HG02571 (cell line): ENCODE data around the gene CFAP74.

ENCODE experiments used
- ATAC-seq: cut with Tn5 transposase; IDR thresholded peaks from one replicate; pipeline ENCODE4 v1.9.1; 2021; ENCODE audit warnings: mild to moderate bottlenecking, moderate library complexity; ENCODE audit not compliant: unreplicated experiment

The CFAP74 gene

DNA sequence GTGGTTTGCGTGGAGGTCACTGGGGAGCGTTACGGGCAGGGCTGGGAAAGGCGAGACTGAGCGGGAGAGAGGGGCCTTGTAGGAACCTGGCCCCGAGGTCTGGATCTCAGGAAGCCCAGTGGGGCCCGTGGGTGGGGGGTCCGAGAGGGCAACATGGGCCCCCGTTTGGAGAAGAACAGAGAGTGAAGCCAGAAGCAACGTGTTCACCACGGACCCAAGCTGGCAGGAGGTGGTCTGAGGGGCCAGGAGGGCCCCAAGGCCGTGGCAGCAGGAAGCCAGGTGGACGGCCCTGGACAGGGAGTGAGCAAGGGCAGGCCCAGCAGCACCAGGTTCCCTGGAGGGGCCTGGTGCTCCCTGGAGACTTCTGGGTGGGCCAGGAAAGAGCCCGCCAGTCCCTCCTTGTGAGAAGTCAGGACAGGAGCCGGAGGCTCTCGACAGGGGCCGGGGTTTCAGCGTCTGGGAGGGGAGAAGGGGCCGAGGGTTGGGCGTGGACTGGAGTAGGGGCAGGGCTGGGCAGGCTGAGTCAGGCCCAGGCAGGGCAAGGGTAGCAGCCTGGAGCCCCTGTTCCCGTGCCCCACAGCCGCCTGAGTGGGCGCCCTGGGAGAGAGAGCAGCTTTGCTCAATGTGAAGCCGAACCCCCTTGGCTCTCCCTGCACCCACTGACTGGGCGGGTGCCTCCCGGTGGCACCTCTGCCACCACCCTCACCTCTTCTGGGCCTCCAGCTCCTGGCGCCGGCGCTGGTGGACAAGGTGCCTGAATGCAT lies 33.5 kb downstream of the CFAP74 start:
- no peak for ATAC-seq

DNA sequence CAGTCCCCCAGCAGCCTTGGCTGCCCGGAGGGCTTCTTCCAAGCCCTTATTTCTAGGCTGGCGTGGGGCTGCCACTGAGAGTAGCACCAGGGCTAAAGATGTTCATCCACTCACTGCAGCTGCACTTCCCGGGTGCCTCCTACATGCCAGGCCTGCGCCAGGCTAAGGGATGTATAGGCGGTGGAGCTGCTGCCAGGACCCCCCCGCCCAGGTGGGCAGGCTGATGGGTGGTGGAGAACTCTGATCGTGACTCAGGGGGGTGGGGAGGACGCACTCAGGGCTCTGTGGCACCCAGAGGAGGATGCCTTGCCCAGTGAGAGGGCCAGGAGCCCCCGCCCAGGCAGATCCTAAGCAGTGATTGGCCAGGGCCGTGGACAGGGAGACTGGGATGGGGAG lies 34.1 kb downstream of the CFAP74 start:
- ATAC-seq, result no peak

DNA sequence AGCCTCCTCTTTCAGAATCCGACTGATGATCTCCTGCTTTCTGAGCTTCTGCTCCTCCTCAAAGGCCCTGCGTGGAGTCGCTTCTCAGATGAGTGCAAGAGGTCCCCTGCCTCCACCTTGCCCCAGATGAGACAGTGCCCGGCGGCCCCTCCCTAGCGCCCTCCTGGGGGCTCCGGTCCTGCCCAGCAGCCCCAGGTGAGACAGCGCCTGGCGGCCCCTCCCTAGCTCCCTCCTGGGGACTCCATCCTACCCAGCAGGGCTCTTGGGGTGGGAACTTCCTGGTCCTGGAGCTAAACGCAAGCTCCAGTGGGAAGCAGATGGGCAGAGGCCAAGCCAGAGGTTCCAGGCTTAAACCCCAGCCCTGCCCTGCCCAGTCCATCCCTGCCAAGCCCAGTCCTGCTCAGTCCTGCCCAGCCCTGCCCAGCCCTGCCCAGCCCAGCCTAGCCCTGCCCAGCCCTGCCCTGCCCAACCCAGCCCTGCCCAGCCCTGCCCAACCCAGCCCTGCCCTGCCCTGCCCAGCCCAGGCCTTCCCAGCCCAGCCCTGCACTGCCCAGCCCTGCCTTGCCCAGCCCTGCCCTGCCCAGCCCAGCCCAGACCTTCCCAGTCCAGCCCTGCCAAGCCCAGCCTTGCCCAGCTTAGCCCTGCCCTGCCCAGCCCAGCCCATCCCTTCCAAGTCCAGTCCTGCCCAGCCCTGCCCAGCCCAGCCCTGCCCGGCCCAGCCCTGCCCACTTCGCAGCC lies 34.6 kb downstream of the CFAP74 start:
- no peak for ATAC-seq

DNA sequence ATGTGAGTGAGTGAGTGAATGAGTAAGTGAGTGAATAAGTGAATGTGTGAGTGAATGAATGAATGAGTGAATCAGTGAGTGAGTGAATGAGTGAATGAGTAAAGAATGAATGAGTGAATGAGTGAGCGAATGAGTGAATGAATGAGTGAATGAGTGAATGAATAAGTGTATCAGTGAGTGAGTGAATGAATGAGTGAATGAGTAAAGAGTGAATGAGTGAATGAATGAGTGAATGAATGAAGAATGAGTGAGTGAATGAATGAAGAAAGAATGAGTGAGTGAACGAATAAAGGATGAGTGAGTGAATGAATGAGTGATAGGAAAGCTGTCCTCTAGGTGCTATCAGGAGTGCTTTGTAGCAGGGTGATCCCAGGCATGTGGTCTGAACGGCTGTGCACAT lies 35.7 kb downstream of the CFAP74 start:
- no peak for ATAC-seq

DNA sequence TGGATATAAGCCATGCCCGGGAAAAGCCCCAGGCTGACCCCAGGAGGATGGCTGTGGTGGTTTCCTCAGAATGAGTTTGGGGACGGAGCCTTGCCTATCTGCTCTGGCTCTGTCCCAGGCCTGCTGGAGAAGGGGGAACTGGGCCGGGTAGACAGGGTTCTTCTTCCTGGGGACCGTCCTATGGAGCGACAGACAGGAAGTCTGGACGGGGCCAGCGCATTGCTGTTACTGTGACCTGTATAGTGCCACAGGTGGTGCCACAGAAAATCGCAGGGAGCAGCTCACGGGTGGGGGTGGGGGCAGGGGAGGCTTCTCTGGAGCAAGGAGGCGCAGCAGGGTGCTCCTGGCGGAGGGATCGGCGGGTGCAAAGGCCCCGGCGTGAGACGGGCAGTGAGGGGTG lies 36.4 kb downstream of the CFAP74 start:
- no peak for ATAC-seq

DNA sequence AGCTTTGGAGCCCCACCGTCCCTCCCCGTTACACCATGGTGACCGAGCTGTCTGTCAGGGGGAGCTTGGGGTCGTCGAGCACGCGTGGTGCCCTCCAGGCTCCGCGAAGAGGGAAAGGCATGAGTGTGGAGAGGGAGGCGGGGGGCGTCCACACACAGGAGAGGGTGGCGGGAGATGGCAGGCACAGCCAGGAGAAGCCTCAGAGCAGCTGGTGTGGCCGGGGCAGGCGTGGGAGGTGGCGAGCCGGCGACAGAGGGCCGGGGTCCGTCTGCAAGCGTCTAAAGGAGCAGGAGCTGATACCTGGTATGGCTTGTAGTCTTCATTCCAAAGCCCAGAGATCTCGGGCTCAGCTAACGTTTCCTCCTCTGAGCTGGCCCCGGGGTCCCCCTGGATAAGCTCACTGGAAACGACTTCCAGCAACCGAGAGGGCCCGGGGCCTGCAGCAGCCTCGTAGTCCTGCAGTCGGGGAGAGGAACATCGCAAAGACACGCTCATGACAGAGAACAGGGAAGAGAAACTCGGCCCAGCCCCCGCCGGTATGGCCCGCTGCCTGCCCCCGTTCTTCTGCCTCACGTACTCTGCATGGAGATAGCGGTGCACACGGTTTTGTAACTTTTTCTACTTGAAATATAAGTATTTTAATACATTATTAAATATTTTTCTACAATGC lies 37.4 kb downstream of the CFAP74 start:
- no peak for ATAC-seq

DNA sequence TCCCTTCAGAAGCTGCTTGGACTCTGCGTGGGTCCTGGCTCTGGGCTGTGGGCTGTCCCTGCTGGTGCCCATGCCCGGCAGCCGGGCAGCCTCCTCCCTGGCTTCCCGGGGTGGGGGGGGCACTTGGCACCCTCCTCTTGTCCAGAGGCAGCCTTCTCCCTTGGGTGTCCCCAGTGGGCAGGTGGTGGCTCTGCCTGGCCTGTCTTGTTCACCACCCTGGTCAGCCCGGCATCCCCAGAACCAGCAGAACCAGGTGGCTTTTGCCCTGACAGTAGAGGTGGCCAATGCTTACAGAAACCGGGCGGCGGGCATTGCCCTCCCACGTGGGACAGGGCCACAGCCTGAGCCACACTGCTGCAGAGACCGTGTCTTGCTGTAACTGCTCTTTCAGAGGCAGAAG lies 38.0 kb downstream of the CFAP74 start:
- ATAC-seq, result no peak

DNA sequence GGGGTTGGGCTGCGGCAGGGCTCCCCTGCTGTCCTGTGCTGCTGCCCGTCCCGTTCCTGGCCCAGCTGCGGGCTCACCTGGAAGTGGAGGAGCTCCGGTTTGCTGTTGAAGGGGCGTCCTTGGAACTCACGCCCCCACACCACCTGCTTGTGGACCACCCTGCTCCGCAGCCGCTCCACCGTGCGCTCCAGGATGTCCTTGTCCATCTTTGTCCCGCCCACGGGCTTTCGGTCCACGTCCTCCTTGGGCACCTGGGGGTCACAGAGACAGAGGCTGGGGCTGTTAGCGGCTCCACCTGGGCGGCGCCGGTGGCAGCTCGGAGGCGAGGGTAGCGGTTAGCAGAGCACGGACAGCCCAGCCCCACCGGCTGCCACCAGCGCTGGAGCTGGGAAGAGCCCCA lies 38.8 kb downstream of the CFAP74 start:
- ATAC-seq, result no peak

DNA sequence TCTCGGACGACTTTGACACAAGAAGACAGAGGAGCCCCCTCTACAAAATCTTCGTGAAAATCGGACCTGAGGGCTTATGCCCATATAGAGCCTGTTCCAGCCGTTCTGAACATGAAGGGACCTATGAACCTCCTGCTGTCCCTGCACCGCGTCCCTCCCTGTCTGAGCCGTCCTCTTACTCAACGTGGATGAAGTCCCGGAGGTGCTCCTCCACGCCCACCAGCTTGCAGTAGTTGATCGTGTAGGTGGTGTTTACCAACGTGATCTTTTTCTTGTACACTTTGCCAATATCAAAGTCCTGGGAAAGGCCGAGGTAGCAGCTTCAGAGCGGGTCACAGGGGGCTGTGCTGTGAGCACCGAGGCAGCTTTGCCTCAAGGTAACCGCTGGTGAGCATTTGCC lies 40.0 kb downstream of the CFAP74 start:
- ATAC-seq, result no peak

DNA sequence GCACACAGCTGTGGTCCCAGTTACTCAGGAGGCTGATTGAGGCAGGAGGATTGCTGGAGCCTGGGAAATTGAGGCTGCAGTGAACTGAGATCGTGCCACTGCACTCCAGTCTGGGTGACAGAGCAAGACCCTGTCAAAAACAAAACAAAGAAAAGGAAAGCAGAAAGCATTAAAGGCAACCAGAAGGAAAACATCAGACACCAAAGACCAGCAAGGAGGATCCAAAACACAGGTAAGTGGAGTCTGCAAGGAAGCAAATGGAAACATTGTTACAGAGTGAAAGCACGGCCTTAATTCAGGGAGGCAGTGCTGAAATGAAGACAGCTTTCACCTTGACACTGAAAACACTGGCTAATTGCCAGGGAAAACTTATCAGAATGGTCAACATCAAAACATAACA lies 40.8 kb downstream of the CFAP74 start:
- ATAC-seq, result no peak

DNA sequence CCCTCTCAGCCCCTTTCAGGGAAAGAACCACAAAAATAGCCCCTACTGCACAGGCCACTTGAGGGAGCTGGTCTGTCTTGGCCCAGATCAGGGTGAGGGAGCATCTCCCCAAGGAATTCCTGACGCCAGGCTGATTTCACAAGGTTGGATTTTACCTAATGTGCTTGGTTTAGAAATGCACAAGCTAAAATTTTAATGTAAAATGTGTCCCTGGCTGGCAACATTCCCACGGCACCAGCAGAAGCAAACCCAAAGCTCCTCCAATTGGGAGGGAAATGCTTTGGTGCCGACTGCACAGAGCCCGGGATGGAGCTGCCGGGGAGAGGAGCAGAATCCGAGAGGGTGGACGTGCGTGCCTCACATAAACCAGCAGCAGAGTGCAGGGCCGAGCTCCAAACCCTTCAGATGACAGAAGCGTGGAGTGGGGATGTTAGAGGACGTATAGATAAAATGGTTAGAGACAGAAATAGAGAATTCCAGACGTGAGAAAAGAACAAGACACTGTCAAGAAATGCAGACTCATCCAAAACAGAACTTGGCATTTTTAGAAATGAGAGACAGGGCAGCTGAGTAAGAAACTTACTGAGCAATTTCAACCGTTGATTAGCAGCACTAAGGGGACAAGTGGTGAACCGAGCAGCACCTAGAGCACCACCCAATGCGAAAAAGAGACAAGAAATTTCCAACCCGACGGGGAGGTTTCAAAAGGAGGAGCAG lies 42.9 kb downstream of the CFAP74 start:
- no peak for ATAC-seq

DNA sequence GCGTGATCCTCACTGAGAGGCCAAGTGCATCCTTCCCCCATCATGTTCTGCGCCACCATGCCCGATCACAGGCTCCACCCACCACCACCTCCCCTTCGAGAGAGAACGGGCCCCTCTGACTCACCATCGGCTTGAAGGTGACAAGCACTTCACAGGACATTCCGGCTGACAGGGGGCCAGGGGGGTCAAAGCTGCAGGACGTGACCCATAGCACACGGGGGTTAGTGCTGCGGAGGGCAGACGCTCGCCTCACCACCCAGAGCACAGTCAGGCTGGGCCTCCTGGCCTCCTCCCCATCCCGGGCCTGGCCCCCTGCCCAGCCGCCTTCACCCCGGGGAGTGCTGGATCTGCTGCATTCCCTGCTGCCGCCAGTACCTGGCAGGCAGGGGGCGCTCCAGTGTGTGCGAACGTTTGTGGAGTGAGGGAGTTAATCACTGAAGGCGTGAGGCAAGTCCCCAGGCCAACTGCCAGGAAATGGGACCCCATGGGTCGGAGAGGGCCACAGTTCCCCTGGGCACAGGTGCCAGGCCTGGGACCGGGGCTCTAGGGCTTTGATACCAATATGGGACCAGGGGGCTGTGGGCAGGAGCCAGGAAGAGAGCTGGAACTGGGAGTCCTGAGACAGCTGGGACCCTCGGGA lies 43.6 kb downstream of the CFAP74 start:
- ATAC-seq, result no peak

DNA sequence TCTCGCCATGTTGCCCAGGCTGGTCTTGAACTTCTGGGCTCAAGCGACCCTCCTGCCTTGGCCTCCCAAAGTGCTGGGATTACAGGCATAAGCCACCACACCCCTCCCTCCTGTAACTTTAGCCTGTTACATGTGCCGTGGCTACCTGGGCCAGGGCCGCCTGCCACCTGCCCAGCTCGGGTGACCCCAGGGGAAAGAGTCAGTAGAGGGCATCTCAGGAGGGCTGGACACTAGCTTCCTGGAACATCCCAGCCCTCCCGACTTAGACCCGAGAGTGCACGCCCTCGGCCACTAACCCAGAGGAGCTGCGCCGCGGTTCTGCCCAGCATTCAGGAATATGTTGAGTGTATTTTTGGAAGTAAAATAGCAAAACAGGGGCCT lies 44.1 kb downstream of the CFAP74 start:
- ATAC-seq, result no peak

DNA sequence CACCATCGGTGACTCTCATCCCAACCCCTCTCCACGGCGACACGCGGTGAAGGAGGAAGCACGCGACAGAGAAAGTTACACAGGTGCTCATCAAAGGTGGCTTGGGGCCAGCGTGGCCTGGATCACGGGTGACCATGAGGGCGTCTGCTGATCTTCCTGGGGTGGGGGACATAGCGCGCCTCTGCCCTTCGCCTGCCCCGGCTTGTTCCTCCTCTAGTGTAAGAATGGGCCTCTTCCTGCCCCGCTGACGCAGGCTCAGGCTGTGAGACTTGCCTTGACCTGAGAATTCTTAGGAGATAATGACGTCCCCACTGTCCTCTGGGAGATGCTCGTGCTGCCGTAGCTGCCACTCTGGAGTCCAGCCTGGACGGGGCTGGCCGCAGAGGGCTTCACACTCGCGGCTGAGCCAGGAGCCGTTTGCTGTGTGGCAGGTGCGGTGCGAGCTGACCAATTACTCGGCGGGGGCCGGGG lies 45.5 kb downstream of the CFAP74 start:
- ATAC-seq, result no peak

DNA sequence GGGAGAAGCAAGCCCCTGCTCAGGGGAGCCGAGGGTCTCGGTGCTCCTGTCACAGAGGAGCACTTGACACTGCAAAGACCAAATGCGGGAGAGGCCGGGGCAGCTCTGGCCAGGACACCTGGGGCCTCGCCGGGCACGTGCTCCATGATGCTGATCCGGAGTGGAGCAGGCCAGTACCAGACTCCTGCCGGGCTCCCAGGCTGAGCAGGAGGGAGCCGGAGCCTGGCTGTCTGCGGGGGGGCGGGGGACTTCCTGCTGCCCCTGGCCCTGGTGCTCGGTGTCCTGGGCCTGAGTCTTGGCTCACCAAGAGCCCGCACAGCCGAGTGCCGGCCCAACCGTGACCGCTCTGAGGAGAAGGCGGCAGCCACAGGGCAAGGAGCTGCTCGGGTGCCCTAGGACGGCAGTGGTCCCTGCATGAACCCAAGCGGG lies 46.0 kb downstream of the CFAP74 start:
- ATAC-seq, result no peak

DNA sequence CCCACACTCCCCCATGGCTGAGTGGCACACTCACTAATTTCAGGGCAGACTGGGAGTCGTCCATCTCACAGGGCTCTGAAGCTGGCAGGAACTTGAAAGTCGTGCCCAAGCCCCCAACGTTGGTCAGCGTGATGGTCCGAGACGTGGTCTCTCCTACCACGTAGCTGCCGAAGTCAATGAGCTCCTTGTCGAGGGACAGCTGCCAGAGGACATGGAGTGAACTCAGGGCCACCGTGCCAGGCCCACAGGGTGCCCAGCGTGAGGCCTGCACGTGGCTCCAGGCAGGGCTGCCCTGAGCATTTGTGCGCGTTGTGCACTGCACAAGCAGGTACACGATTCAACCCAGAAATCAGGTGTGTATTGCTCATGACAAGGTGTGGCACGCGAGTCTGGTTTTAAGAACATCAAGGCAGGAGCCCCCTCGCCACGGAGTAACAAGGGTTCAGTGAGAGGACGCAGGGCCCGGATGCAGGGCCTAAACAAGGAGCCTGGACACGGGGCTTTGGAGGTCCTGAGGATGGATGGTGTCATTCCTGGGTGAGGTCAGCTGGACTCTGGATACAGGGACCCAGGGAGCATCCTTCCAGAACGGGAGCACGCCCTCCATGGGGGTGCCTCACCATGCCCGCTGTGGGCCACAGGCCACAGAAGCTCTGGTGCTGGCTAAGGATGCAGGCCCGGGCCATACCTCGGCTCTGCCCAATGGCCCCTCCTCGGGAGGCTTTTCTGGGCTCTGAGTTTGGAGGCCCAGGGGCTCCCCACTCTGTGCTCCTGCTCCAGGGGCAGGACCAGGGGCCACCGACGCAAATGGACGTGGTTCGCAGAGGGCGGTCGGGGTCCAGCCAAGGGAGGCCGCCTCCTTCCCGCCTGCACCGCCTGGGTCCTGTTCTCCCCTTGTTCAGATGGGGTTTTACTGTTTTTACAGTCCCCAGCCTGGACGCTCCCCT lies 46.7 kb downstream of the CFAP74 start:
- no peak for ATAC-seq

DNA sequence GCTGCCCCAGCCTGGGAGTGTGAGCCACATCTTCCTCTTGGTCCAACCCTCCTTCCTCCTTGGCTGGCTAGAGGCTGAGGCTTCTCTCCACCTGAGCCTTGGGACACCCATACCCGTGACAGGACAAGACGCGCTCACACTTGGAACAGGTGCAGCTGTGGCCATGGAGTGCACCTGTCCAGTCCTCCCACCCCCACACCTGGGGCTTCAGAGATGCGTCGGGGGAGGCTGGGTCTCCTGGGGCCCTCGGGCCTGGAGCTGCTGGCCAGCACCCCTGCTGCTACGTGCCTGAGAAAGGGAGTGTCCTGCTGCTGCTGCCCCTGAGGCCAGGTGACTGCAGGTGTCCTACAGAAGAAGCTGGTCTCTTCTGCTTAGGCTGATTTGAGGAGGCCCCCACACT lies 47.5 kb downstream of the CFAP74 start:
- ATAC-seq, result no peak

DNA sequence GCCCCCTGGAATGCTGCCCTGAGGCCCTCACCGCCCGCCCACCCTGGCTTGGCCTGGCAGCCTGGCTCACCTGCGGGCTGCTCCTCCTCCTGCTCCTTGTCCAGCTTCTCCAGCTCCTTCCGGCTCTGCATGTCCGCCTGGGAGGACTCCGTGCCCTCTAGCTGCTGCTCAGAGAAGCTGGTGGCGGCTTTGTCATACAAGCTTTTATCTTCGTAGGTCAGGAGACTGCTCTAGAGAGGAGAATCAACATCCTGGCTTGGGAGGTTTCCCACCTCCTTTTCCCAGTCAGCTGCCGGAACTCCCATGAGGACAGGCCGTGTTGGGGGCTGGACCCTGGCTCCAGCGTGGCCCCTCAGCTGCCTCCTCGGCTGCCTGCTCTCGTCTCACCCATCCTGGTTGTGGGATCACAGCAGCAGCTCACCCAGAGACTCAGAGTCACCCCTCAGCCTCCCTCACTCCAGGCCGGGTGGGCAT lies 47.9 kb downstream of the CFAP74 start:
- ATAC-seq, result no peak

DNA sequence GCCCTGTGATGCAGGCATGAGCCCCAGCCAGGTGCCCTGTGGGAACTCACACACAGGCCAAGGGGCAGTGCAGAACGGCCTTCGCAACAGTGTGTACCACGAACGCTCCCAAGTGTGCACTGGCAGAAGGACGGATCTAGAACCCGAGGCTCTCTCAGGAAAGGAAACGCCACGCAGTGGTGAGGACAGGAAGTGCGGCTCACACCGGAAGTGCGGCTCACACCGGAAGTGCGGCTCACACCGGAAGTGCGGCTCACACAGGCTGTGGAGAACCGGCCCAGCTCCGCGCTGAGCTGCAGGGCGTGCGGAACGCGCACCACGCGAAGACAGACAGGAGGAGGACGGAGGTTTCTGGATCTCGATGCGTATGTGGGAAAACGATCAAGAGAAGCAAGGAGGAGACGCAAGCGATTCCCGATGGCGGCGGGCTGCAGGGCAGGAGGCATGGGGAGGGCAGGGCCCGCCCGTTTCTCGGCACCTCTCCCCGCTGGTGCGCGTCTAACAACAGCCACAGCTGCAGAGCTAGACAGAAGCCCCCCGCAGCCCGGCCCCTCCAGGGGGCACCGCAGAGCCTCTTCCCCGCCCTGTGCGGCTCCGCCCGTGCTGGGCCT lies 48.6 kb downstream of the CFAP74 start:
- no peak for ATAC-seq
